ENCODE results near the gene SLC16A6.
A peak's percentile ranks its signal among the peaks of the same experiment; 100 is the strongest.
"Not testable (repeated sequence)": the region's sequence is repeated elsewhere in the genome, so short reads cannot be mapped to it uniquely, and the experiment has no call there.

SLC16A6 gene

GRCh38 chr17:68309066-68309670 is 18.2 kb upstream of the SLC16A6 start:
- DNase-seq = not testable (repeated sequence)

GRCh38 chr17:68308486-68308885 is 17.6 kb upstream of the SLC16A6 start:
- DNase-seq = not testable (repeated sequence)

GRCh38 chr17:68307443-68307842 is 16.5 kb upstream of the SLC16A6 start:
- DNase-seq = no peak

- no peak for DNase-seq
Observed at GRCh38 chr17:68306819-68307218, 15.9 kb upstream of the SLC16A6 start.

- no peak for DNase-seq
Observed at GRCh38 chr17:68305142-68305541, 14.2 kb upstream of the SLC16A6 start.

GRCh38 chr17:68304706-68305105 is 13.8 kb upstream of the SLC16A6 start:
- no peak for DNase-seq

- no peak for DNase-seq
Observed at GRCh38 chr17:68302666-68303065, 11.7 kb upstream of the SLC16A6 start.

GRCh38 chr17:68302066-68302564 is 11.2 kb upstream of the SLC16A6 start:
- no peak for DNase-seq

GRCh38 chr17:68301438-68301959 is 10.6 kb upstream of the SLC16A6 start:
- DNase-seq = no peak

GRCh38 chr17:68299817-68300216 is 8.9 kb upstream of the SLC16A6 start:
- DNase-seq = no peak

- DNase-seq = no peak
Observed at GRCh38 chr17:68298601-68299000, 7.7 kb upstream of the SLC16A6 start.

GRCh38 chr17:68297195-68297594 is 6.3 kb upstream of the SLC16A6 start:
- DNase-seq = no peak

GRCh38 chr17:68296217-68297191 is 5.6 kb upstream of the SLC16A6 start:
- no peak for DNase-seq

- no peak for DNase-seq
Observed at GRCh38 chr17:68295086-68295485, 4.2 kb upstream of the SLC16A6 start.

GRCh38 chr17:68294617-68295016 is 3.7 kb upstream of the SLC16A6 start:
- no peak for DNase-seq

- no peak for DNase-seq
Observed at GRCh38 chr17:68294196-68294555, 3.2 kb upstream of the SLC16A6 start.

GRCh38 chr17:68293490-68294195 is 2.7 kb upstream of the SLC16A6 start:
- DNase-seq = no peak

- no peak for DNase-seq
Observed at GRCh38 chr17:68292689-68293040, 1.7 kb upstream of the SLC16A6 start.

GRCh38 chr17:68291836-68292688 is 1.1 kb upstream of the SLC16A6 start:
- peak; percentile 60 to 79 for DNase-seq

- DNase-seq = peak in 1 of 2 donors; percentile 53
Observed at GRCh38 chr17:68290268-68290954, 516 bp downstream of the SLC16A6 start.

- no peak for DNase-seq
Observed at GRCh38 chr17:68289936-68290267, 1.0 kb downstream of the SLC16A6 start.

GRCh38 chr17:68289473-68289872 is 1.5 kb downstream of the SLC16A6 start:
- DNase-seq = no peak

All from bone marrow (tissue), 2 donors.